HEK293T (cell line): ENCODE measurements around the gene RNASEL.

ENCODE experiments used
- BHLHE40 ChIP-seq: fragments of 450-650 bp; IDR thresholded peaks from 2 replicates; pipeline ENCODE4 v1.6.1; 2016; ENCODE audit warnings: mild to moderate bottlenecking, moderate library complexity, borderline replicate concordance
- FOXA1 ChIP-seq: fragments of 450-650 bp; IDR thresholded peaks from 2 replicates; pipeline ENCODE4 v1.6.1; 2016; ENCODE audit warnings: mild to moderate bottlenecking
- FOXK2 ChIP-seq: fragments of 450-650 bp; IDR thresholded peaks from 2 replicates; pipeline ENCODE4 v1.6.1; 2016; ENCODE audit warnings: mild to moderate bottlenecking
- FOXM1 ChIP-seq: fragments of 450-650 bp; IDR thresholded peaks from 2 replicates; pipeline ENCODE4 v1.6.1; 2017; ENCODE audit warnings: mild to moderate bottlenecking, borderline replicate concordance
- HDGF ChIP-seq: fragments of 450-650 bp; IDR thresholded peaks from 2 replicates; pipeline ENCODE4 v1.6.1; 2017; ENCODE audit warnings: antibody characterized with exemption, borderline replicate concordance
- NFRKB ChIP-seq: fragments of 450-650 bp; IDR thresholded peaks from 2 replicates; pipeline ENCODE4 v1.6.1; 2016; ENCODE audit warnings: mild to moderate bottlenecking, moderate library complexity
- PKNOX1 ChIP-seq: fragments of 450-650 bp; IDR thresholded peaks from 2 replicates; pipeline ENCODE4 v1.6.1; 2016
- SP1 ChIP-seq: fragments of 450-650 bp; IDR thresholded peaks from 2 replicates; pipeline ENCODE4 v1.6.1; 2017
- SUZ12 ChIP-seq: fragments of 450-650 bp; IDR thresholded peaks from 2 replicates; pipeline ENCODE4 v1.6.1; 2016; ENCODE audit warnings: mild to moderate bottlenecking
- TARDBP ChIP-seq: fragments of 450-650 bp; IDR thresholded peaks from 2 replicates; pipeline ENCODE4 v1.6.1; 2016

- TF ChIP-seq PKNOX1 = no peak
- no peak for TF ChIP-seq FOXM1
- no peak for TF ChIP-seq BHLHE40
- TF ChIP-seq SP1 = no peak
- TF ChIP-seq NFRKB = no peak
- TF ChIP-seq FOXA1 = no peak
- no peak for TF ChIP-seq FOXK2
- TF ChIP-seq HDGF = no peak
- TF ChIP-seq SUZ12 = no peak
- TF ChIP-seq TARDBP = no peak
Measured at GRCh38 chr1:182625719-182626504, 36.9 kb upstream of the RNASEL start.
